Measurements from ENCODE around the gene IL15RA.
"Not testable (repeated sequence)": the region's sequence is repeated elsewhere in the genome, so short reads cannot be mapped to it uniquely, and the experiment has no call there.

Gene IL15RA

DNA sequence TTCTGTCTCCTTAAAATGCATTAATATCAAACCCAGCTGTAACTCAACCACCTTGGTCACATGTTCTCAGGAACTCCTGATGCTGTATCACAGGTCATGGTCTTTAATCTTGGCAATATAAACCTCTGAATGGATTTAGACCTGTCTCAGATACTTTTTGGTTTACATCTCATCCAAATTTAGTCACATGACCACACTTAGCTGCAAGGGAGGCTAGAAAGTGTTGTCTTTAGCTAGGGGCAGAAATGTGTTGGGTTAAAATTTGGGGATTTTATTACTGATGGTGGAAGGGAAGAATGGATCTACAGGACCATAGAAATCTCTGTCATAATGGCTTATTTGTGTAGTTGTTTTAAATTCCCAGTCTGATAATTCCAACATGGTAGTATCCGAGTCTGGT, 29.6 kb upstream of the IL15RA start:
- no peak overlapping the region for H3K4me3 ChIP-seq (replicated peaks in 1 of 2; ENCODE audit: low read depth in 2 of 2, low read length in 2 of 2)
- TF ChIP-seq, protein P1, sequence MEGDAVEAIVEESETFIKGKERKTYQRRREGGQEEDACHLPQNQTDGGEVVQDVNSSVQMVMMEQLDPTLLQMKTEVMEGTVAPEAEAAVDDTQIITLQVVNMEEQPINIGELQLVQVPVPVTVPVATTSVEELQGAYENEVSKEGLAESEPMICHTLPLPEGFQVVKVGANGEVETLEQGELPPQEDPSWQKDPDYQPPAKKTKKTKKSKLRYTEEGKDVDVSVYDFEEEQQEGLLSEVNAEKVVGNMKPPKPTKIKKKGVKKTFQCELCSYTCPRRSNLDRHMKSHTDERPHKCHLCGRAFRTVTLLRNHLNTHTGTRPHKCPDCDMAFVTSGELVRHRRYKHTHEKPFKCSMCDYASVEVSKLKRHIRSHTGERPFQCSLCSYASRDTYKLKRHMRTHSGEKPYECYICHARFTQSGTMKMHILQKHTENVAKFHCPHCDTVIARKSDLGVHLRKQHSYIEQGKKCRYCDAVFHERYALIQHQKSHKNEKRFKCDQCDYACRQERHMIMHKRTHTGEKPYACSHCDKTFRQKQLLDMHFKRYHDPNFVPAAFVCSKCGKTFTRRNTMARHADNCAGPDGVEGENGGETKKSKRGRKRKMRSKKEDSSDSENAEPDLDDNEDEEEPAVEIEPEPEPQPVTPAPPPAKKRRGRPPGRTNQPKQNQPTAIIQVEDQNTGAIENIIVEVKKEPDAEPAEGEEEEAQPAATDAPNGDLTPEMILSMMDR (IDR thresholded peaks at IDR 0.05; ENCODE audit: low read depth, low read length) = no peak
- DNase-seq (ENCODE audit: low read depth in 2 of 2) = no peak

DNA sequence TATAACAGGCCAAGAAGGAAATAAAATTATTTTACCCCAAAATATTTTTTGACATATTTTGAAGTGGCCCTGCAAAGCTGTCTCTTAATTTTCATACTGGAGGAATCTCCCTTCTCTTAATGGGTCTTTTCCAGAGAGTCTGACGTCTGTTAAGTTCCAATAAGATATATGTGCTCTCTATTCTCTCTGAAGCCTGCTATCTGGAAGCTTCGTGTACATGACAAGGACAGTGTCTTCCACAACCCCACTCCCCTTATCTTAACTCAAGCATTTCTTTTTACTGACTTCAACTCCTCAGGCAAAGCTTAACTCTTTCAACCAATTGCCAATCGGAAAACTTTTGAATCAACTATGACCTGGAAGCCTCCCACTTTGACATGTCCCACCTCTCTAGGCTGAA, 29.2 kb upstream of the IL15RA start:
- TF ChIP-seq, protein P1 (IDR thresholded peaks at IDR 0.05; ENCODE audit: low read depth, low read length) = no peak
- DNase-seq (ENCODE audit: low read depth in 2 of 2) = no peak
- H3K4me3 ChIP-seq (replicated peaks in 1 of 2; ENCODE audit: low read depth in 2 of 2, low read length in 2 of 2) = no peak overlapping the region

DNA sequence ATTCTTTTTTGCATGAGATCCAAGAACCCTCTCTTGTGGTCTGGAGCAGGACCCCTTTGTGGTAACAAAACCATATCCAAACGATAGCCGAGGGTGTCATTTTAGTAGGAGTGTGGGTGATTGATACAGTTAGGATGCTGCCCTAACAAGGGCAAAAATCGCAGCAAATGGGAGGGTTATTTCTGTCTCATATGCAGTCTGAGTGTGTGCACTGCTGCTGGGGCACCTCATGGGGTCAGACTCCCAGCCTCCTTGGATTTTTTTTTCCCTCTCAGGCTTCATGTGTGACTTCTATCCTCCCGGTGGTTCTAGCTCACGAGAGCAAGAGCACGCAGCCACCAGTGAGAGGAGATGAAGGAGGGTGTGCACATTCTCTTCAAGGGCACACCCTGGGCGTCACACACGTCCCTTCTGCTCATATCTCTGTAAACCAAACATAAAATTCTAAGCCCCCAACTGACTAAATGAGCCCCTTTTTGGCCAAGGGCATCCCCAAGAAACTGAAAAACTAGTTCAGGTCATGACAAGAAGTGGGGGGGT, 28.6 kb upstream of the IL15RA start:
- TF ChIP-seq, protein P1 (IDR thresholded peaks at IDR 0.05; ENCODE audit: low read depth, low read length) = no peak
- H3K4me3 ChIP-seq (replicated peaks in 1 of 2; ENCODE audit: low read depth in 2 of 2, low read length in 2 of 2) = no peak overlapping the region
- DNase-seq (ENCODE audit: low read depth in 2 of 2) = no peak

DNA sequence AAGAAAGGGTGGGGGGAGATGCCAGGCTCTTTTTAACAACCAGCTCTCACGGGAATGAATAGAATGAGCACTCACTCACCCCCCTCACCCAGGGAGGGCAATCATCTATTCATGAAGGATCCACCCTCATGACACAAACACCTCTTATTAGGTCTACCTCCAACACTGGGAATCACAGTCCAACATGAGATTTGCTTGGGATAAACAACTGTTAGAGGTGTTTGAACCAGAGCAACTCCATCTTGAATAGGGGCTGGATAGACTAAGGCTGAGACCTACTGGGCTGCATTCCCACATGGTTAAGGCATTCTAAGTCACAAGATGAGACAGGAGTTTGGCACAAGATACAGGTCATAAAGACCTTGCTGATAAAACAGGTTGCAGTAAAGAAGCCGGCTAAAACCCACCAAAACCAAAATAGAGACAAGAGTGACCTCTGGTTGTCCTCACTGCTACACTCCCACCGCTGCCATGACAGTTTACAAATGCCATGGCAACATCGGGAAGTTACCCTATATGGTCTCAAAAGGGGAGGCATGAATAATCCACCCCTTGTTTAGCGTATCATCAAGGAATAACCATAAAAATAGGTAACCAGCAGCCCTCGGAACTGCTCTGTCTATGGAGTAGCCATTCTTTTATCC, 27.9 kb upstream of the IL15RA start:
- DNase-seq (ENCODE audit: low read depth in 2 of 2); H3K4me3 ChIP-seq (replicated peaks in 1 of 2; ENCODE audit: low read depth in 2 of 2, low read length in 2 of 2): not testable (repeated sequence)

DNA sequence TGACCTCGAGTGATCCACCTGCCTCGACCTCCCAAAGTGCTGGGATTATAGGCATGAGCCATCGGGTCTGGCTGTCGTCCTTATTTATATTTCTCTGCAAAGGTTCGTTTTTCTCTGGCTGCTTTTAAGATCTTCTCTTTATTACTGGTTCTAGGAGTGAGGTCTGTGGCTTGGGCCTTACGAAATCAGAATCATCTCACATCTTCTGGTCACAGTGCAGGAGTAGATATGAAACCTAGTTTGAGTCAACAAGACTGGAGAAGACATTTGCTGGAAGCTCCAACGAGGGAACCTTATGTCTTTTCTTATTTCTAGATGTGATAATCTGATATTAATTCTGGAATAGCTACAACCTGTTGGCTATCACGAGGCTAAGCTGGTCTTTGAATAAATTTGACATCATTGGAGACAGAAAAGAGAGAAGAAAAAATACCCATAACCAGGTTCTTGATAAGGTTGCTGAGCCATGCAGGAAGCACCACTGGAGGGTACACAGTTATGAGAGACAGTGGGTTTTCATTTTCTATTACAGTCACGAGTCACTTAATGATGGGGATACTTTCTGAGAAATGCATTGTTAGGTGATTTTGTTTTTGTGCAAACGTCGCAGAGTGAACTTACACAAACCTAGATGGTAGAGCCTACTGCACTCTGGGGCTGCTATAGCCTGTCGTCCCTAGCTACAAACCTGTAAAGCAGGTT, 25.6 kb upstream of the IL15RA start:
- DNase-seq (ENCODE audit: low read depth in 2 of 2) = no peak
- H3K4me3 ChIP-seq (replicated peaks in 1 of 2; ENCODE audit: low read depth in 2 of 2, low read length in 2 of 2) = no peak overlapping the region
- TF ChIP-seq, protein P1 (IDR thresholded peaks at IDR 0.05; ENCODE audit: low read depth, low read length) = no peak

DNA sequence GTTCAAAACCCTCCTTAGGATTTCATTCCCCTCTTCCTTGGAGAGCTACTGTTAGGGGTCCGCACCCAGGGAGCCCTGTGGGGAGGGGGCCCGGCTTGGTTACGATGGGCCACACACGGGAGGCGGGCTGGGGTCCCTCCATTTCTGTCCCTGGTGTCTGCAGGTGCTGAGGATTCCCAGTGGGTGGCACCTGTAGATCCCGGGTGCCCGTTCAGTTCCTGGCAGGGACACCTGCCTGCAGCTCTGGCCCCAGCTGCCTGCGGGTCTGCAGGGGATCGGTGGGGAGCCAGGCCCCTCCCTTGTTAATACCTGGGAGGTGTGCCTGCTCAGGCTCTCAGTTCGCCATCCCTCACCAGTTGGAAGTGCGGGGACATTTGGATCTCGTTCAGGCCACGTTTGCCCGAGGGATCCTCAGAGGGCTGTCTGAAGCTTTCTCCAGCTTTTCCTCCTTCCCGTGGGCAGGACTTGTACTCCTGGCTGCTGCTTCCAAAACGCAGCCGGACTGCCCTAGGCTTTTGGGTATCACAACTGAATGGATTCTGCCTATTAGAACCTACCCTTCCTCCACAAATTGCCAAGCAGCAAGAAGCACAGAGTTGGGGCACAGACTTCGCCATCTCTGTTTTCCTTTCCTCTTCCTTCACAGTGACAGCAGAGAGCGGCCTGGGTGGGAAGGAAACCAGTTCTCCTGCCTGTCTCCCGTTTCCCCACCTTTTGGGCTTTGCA, 22.3 kb upstream of the IL15RA start:
- DNase-seq (ENCODE audit: low read depth in 2 of 2) = no peak
- no peak overlapping the region for H3K4me3 ChIP-seq (replicated peaks in 1 of 2; ENCODE audit: low read depth in 2 of 2, low read length in 2 of 2)
- TF ChIP-seq, protein P1 (IDR thresholded peaks at IDR 0.05; ENCODE audit: low read depth, low read length) = no peak

DNA sequence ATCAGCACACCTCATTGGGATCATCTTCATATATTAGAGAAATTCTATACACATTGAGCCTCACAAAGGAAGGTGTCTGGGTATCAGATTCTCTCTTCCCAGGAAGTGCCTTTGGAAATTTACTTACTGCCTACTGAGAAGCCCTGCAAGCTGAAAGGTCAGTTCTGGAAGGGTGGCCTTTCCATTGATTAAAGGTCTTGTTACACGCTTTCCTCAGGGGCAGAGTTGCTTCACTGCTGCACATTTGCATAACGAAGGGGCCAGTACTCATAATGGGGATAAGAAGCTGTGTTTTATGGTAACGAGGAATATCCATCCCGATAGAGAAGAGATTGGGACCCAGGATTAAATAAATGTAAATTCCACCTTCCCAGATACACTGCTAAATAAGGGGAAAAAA, 19.4 kb upstream of the IL15RA start:
- no peak for DNase-seq (ENCODE audit: low read depth in 2 of 2)
- TF ChIP-seq, protein P1 (IDR thresholded peaks at IDR 0.05; ENCODE audit: low read depth, low read length) = no peak
- no peak overlapping the region for H3K4me3 ChIP-seq (replicated peaks in 1 of 2; ENCODE audit: low read depth in 2 of 2, low read length in 2 of 2)

Data from cardiac fibroblast (primary cell).